ELR (cell line): ENCODE results near the gene HELB.

Experiments
- DNase-seq: peaks from one replicate; pipeline ENCODE4 v3.0.0-alpha.2; 2015; ENCODE audit warnings: low read depth

HELB gene

DNA sequence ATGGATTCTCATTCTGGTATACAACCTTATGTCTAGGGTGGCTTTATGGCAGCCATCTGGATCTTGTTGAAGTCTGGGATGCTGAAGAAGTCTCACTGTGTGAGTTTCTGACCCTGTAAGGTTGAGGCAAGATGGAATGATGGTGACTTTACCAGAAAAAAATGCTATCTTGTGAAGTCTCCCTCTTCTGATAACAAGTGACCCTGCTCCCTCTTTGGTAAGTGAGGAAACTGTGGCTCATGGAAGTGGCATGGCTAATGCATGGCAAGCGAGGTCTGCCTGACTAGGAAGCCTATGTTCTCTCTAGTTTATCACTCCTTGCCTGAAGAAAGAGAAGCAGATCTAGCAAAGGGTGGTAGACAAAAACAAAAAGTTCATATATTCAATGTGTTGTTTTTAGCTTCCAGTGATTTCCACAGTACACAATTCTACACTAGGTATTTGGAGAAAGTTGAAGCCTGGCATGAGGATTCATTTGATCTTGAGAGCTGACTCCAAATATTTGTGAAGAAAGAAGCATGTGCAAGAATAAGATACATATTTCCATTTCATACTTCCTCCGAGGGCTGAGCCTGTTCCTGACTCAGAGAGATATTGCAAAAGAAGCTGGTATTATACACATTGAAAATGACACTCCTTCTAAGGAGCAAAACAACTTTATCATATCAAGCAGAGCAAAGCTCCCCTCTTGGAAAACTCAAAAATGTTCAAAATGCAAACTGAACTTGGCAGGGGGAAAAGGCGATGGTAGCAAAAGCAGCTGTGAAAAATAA lies 63.6 kb downstream of the HELB start:
- peak; percentile 8 for DNase-seq

- DNase-seq = no peak
Observed at GRCh38 chr12:66367015-66367667, 64.8 kb downstream of the HELB start.

GRCh38 chr12:66371982-66372381 lies 69.7 kb downstream of the HELB start:
- no peak for DNase-seq

GRCh38 chr12:66375560-66375959 lies 73.3 kb downstream of the HELB start:
- DNase-seq = no peak

- DNase-seq = no peak
Observed at GRCh38 chr12:66379616-66380015, 77.3 kb downstream of the HELB start.

DNA sequence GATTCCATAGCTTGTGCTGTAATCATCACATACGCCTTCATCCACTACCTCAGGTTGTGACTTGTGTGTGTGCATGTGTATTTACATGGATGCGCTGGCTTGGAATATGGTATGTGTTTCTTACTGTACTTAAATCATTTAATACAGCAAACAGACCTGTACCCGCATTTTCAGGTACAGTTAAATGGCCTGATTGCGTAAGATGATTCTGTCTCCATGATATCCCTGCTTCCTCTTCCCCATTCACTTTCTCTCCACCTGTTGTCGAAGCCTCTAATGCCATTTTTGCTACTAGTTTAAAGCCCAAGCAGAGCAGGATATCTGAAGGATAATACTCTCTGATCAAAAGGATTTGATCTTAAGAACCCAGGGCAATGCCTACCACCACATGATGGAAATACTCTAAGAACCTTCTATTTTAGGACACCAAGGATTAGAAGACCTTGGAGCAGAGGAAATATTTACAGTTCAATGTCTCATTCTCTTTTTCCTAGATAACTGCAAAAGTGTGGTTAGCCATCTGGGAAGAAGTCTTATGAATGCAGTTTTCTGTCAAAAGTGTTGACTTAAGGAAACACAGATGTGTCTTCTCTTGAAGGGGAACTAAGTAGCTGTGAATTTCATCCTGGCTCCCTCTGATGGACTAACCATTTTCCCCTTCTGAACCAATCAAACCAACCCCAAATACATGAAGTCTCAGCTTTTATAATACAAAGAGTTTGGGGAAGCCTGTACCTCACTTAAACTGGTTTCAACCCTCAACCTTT lies 78.7 kb downstream of the HELB start:
- DNase-seq = no peak

GRCh38 chr12:66387117-66387516 lies 84.8 kb downstream of the HELB start:
- DNase-seq = no peak
